CD4-positive, alpha-beta T cell treated with Interleukin-10 for 1 hour (primary cell): Measurements from ENCODE around the gene EDN2.

Experiments used
- DNase-seq: peaks from one replicate; pipeline ENCODE4 v3.0.0-alpha.2; 2020

Gene EDN2

DNA sequence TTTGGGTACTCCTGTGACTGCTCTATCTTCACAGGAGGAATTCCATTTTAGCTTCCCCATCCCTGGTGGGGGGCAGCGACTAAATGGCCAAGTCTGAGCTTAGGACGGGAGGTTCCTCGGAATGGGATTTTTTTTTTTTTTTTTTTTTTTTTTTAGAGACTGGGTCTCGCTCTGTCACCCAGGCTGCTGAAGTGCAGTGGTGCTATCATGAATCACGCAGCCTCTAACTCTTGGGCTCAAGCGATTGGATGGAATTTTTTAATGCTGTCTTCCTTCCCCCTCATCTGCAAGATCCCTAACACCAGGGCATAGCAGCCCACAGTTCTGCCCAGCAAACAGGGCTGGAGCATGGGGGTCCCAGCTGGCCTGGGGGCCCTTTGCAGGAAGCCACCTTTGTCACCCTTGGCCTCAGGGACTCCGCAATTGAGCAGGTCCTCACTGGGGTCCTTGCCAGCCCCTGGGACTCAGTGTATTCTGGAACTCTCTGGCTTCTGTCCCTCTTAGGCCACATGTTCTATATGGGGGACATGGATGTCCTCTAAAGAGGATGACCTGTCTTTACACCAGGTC is 13.1 kb upstream of the EDN2 start:
- no peak for DNase-seq

DNA sequence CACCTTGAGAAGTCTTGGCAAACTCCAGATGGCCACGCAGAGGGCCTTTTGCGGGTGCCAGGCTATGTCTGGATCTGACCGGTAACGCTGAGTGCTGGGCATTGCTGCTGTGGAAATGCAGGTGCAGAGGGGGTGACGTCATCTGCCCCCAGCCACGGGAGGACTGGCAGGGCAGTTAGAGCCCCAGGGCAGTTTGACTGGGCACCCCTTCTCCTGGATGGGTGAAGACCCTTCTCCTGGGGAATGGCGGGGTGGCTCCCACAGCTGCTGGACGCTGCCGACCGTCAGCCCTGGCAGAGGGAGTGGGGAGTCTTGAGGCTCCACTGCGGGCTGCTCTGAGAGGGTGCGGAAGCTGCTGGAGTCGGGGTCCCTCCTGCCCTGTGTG is 12.6 kb upstream of the EDN2 start:
- DNase-seq: no peak

DNA sequence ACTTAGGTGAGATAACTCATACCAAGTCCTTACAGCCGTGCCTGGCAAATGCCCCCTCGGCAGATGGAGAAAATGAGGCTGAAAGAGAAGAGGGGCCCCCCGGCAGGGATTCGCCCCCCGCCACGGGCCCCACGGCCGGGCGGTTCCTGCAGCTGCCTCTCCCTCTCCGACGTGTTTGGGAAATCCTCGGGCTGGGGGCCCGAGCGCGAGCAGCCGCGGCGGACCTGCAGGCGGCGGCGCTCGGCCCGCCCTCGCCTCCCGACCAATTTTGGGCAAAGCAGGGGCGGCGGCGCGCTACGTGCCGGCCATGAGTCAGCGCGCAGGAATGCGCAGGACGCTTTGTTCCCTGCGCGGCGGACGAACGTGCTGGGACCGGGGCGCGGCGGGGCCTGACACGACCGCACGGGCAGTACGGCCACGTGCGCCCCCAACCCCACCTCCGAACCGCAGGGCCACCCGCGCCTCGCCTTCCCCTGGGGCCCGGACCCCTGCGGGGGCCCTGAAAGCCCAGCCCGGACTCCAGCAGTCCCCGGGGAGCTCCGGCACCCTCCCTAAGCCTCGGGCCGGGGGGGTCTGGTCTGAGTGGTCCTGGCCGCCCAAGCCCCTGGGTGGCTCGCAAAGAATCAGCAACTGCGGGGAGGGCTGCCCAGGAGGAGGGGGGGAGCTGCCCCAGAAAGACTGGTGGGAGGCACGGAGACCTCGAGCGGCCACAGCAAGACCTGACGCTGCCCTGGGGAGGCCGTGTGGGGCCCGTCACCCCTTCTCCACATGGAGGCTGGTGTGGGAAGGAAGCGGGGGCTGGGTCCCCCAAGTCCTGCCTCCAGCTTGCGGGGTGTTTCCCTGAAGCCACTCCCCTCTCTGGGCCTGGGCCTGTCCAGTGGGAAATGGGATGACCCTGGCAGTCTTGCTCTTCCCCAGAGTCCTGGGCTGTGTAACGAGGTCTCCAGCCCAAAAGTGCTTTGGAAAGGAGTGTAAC is 11.9 kb upstream of the EDN2 start:
- no peak for DNase-seq

DNA sequence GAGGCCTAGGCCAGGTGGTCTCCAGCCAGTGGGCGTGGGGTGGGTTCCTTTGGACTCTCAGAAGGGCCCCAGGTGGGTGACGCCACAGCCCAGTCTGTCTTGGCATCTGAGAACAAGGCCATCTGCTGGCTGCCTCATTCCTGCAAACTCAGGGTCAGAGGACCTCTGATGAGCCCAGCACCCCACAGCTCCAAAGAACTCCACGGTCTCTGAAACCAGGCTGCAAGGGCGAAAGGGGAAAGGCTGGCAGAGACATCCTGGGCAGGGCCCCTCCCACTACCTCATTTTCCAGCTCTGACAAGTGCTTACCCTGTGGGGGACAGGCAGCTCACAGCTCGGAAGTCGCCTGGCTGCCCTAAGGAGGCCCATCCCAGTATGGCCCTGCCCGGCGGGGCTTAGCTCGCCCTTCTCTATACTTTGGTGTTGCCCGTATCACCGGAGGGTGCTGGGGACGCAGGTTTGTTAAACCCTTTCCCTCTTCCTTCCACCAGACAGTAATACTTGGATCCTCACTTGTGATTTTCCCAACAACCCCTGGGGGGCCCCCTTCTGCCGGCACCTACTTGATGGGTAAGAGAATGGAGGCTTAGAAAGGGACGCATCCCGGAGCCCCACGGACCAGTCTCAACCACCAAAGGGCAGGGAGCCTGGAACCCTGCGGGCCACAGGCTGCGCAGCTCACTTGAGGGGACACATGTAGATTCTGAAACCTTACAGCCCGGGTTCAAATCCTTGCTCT is 10.9 kb upstream of the EDN2 start:
- DNase-seq: no peak

DNA sequence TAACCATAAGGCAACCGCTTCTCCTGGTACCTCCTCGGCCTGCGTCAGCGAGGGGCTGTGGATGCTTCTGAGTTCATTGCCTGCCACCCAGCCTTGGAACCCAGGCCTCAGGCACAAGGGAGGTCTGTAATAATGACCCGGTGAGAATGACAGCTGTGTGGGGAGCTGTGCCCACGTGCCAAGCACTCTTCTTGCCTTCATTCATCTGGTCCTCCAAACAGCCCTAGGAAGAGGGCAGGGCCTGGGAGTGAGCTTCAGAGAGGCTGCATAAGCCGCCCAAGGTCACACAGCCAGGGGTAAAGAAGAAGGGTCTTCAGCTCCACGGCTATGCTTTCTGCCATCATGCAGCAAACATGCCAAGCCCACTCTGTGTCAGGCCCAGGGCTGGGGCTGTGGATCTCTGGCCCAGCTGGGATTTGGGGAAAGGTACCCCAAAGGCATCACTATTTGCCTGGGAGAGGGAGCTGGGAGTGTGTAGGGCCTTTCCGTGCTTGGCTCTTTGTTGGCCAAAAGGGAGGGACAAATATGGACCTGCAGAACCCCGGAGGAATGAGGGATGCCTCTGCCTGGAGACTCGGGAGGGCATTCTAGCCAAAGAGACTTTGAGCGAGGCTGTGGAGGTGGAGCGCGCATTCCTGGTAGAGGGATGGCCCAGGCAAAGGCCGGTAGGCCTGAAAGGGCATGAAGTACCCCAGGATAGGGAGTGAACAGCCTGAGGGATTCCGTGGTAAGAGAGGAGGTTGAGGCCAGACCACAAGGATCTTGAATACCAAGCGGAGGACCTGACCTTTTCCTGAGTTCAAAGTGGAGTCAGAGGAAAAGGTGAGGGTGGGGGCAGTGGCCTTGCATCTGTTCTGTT is 10.1 kb upstream of the EDN2 start:
- no peak for DNase-seq

DNA sequence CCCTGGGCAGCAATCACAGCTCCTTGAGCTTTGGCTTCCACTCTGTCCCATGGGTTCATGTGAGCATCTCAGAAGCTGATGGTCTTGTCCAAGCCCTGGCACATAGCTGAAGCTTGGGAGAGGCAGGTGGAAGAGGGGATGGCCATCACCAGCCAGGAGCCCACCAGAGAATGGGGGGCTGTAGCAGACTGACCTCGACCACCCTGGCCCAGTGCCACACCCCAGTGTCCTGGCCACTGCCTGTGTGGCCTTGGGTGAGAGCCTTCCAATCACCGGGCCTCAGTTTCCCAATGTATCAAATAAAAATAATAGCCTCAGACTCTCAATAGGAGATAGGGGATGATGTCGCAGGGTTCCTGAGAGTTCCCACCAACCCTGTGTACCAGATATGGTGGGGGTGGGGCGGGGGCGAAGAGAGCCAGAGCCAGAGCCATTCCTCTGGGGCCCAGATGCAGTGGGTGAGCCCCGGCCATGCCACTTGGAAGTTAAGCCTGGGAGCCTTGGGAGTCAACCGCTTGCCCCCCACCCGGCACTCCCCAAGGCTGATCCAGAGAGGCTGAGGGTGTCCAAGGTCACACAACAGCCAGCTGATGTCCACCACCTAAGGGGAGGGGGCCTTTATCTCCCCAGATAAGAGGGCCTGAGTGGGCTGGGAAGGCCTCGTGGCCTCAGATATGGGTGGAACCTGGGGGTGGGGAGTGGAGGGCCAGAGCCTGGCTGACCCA is 9.3 kb upstream of the EDN2 start:
- DNase-seq: no peak

DNA sequence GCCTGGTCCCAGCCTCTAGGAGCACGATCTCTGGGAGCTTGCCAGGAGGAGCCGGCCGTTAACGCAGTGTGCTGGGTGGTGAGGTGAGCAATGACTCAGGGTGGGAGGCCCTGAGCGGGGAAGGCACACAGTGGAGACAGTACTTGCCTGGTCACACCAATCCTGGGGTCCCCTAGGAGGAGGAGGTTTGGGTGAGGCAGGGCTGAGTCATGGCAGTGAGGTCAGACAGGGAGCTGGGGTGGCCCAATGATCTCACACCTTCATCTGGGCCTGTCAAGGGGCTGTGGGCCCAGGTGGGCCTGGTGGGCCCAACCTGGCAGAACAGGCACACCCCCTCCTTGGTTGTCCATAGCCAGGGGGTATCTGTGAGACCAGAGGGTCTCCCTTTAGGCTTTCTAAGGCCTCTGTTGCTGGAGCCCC is 8.6 kb upstream of the EDN2 start:
- no peak for DNase-seq

DNA sequence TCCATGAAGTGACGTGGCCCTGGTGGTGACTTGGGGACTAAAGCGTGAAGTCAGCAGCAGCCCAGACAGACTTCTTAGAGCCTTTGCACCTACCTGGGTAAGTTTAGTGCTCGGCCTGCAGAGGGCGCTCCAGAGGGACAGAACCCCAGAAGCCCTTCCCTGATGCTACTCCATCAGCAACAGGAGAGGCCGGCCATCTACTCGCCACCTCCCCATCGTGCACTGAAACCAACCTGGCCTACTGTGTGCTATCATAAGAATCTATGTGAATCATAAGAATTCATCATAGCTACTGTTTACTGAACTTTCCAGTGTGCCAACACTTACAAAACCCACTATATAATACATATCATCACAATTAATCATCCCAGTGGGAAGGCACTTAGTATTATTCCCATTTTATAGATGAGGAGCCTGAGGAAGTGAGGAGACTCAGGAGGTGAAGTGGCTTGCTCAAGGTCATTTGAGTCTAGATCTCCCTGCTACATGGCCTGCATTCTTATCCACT is 7.9 kb upstream of the EDN2 start:
- peak; percentile 17 for DNase-seq

DNA sequence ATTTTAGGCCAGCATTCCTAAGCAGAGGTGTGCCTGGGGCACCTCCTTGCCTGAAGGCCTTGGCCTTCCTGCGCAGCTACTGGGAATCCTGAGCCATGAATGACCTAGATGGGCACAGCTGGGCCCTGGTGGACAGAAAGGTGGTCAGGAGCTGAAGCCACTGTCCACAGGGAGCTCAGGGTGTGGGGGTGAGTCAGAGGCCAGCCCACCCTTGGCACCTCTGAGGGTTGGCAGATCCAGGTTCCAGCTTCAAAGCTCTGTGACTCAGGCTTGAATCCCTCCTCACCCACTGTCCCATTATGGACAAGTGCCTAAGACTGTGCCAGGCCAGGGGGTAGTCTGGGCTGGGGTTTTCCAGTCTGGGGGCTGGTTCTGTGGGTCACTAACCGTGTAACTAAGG is 6.4 kb upstream of the EDN2 start:
- no peak for DNase-seq

DNA sequence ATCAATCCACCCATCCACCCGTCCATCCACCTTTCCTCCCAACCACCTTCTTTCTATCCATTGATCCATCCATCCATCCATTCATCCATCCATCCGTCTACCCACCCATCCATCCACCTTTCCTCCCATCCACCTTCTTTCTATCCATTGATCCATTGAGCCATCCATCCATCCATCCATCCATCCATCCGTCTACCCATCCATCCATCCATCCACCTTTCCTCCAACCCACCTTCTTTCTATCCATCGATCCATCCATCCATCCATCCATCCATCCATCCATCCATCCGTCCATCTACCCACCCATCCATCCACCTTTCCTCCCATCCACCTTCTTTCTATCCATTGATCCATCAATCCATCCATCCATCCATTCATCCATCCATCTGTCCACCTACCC is 5.1 kb upstream of the EDN2 start:
- no peak for DNase-seq

DNA sequence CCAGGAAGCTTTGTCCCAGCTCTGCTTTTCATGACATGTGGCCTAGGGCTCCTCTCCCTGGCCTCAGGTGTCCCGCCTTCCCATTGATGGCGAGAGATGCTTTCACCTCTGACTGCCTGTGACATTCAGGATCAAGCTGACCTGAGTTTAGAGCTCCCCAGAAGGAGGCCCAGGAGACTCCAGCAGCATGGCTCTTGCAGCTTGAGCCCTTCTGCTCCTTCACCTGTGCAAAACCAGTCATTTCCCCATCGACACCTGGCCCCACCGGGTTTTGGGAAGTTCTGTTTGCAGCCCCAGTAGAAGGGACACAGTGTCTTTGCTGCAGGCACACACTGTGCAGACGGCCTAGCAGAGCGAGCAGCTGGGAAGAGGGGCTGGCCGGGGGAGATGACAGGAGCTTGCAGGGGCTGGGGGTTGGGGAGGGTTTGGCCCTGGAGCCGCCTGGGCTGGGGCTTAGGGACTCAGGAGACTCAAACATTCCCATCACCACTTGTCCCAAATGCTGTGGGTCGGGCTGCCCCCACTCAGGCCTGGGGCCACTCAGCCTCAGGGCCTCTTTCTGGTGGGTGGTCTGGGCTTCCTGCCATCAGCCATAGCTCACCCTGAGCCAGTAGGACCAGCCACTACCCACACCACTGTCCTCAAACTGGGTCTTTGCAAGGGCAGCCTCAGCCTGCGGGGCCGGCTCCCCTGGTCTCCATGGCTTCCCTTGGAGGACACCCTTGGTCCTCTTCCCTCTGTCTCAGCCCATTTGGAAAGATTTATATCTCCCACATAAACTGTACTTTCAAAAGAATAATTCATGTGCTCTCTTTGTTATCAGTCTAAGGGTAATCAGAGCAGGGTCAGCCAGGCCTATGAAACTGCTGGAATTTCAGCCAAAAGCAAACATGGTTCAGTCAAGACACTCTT is 3.8 kb upstream of the EDN2 start:
- no peak for DNase-seq

DNA sequence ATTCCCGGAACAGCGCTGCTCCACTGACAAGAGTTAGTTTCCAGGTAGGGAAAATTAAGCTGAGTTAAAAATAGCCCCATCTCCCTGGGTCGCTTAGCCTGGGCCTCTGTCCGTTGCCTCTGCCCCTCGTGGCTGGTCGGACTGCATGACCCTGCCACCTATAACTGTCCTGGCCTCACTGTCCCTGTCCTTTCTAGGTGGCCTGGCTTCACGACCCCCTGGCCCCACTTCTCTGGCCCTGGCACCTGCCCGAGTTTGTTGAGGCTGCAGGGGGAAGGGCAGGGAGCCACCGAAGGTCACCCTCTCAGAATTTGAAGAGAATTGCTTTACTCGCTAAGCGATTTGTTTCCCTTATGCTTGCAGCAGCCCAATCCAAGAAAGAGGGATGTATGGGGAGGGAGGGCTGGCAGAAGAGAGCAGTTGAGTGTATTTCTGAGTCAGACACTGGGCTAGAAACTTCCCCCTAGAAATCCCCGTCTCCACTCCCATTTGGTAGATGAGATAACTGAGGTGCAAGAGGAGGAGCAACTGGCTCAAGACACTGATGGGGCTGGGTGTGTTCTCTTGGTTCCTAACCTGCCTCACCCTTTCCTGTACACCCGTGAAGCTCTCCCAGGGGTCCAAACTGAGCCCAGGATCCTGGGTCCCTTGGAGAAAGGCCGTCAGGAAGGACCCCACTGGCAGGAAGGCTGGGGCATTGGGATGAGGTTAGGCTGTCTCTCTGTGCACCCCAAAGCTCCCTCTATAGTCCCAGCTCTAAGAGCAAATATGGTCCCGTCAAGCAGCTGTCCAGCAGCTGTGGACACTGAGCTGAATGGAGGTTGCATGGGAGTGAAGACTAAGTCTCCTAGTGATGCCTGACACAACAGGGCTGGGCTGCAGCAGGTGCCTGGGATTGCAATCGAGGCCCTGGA is 2.9 kb upstream of the EDN2 start:
- DNase-seq: no peak

DNA sequence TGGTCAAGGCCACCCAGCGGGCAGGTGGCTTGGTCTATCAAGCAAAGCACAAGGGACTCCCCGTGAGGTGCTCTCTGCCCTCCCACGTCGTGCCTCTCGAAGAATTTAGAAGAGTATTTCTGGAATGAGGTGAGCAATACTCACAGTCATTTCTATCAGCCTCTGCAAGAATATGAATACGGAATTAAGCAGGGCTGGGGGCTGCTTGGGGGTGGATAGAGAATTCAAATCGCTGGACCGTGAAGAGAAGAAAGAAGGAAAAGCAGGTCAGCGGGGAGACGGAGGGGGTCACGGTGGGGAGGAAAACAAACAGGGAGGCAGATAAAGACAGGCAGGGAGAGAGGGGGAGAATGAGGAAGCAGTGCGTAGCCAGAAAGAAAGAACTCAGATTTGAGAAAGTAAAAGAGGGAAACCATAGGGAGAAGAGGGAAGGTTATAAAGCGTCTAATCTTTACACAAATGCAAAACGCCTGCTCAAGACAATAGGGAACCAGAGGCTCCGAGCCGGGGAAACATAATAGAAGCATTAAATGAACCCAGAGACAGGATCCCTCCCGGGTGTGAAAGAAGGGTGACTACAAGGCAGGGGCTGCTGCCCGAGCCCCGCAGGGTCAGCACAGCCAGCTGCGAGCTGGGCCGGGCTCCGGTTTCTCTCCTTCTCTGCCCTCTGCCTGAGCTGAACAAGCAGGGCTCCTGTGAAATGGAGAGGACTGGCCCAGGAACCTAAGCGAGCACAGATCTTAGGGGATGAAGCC is 2.1 kb upstream of the EDN2 start:
- DNase-seq: no peak

DNA sequence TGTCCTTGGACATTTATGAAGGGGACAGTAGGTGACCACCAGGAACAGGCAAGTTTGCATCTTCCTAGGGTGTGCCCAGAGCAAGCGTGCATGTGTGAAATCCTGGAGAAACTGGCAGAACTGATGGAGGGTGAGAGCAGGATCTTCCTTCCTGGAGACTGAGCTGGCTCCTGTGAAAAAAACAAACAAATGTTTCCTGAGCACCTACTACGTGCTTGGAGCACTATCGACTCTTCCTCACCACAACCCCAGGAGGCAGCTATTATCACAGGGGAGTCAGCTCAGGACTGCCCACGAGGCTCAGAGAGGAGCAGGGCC is 1.5 kb upstream of the EDN2 start:
- DNase-seq: no peak

DNA sequence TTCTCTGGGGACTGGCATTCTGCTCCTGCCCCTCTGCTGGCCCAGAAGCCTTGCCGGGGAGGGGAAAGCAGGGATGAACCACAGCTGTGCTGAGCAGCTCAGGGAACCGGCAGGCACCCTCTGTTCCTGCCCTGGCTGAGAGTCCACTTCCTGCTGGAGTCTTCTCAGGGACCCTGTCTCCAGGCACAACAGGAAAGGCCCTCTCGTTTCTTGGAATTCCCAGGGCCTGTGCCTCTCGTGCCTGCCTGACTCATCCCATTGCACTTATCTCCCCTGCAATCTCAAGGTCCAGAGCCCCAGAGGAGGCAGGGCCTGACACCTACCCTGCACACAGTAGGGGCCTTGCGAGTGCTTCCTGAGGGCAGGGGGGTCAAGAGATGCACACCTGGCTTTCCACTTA is 1.1 kb upstream of the EDN2 start:
- no peak for DNase-seq

DNA sequence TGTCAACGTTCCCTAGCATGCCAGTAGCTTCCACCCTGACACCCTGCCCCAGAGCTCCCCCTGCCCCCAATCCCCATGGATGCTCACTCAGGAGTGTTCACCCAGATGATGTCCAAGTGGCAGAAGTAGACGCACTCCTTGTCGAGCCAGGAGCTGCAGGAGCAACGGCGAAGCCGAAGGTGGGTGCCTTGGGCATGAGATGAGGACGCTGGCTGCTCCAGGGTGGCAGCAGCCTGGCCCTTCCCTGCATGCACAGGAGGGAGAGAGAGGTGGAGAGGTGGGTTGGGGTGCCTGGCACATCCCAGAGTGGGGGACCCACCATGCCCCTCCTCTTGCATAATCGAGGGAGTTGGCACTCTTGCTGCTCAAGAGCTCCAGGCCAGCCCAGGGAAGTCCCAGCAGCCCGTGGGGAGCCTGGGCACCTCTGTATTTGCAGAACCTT is 502 bp downstream of the EDN2 start:
- DNase-seq: no peak

DNA sequence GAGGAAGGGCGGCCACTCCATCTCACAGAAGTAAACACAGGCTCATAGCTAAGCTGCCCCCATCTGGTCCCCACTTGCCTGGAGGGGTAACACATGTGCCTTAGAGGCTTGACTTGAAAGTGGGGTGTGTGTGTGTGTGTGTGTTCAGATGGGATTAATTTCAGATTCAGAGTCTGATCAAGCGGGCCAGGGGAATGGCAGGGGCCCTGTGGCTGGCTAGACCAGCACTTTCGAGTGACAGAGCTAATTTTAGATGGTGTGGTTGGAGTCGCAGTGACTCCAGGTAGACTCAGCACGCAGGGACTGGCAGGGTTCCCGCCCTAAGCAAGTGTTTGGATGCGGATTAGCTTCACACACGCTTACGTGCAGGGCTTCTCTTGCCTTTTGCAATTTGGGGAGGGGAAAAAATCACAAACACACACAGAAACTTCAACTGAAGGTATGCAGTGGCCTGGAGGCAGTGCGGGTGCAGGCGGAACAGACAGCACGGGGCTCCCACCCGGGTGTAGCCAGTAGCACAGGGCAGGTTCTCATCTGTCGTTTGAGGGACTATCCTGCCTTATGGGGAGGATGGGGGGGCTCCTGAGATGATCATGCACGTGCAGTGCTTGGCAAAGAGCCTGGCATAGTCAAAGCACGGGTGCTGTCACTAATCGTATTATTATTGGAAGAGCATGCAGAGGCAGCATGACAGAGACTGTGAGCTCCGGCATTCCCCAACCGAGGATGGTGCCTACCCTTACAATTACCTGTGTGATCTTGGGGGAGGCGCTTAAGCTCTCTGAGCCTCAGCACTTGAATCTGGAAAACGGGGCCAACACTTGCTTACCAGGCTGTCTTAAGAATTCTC is 1.3 kb downstream of the EDN2 start:
- DNase-seq: no peak
